Endothelial cell of umbilical vein (primary cell): ENCODE measurements around the gene SEPTIN10.

ENCODE experiments used
- EZH2 ChIP-seq: IDR thresholded peaks from 2 replicates; pipeline ENCODE4 v1.6.1; 2012; ENCODE audit warnings: borderline replicate concordance, low read depth, mild to moderate bottlenecking, moderate library complexity, low read length, inconsistent platforms; ENCODE audit not compliant: severe bottlenecking
- FOS ChIP-seq: IDR thresholded peaks from 2 replicates; pipeline ENCODE4 v1.6.1; 2011; ENCODE audit warnings: mild to moderate bottlenecking, low read length, moderate library complexity, borderline replicate concordance; ENCODE audit not compliant: insufficient read depth
- GATA2 ChIP-seq: IDR thresholded peaks from 2 replicates; pipeline ENCODE4 v1.7.0; 2011; ENCODE audit warnings: low read depth, mild to moderate bottlenecking, moderate library complexity, mixed read lengths, low read length; ENCODE audit not compliant: insufficient read length, insufficient read depth
- JUN ChIP-seq: IDR thresholded peaks from 2 replicates; pipeline ENCODE4 v1.6.1; 2011; ENCODE audit warnings: borderline replicate concordance, low read depth; ENCODE audit not compliant: insufficient read length, insufficient read depth
- MYC ChIP-seq: IDR thresholded peaks from one replicate; pipeline ENCODE4 v1.6.1; 2011; ENCODE audit warnings: mild to moderate bottlenecking, low read depth, low read length
- POLR2A ChIP-seq: IDR thresholded peaks from 2 replicates; pipeline ENCODE4 v1.6.1; 2012; ENCODE audit warnings: low read depth, mild to moderate bottlenecking, control low read depth, low read length
- POLR2AphosphoS5 ChIP-seq: IDR thresholded peaks from 2 replicates; pipeline ENCODE4 v1.6.1; 2012; ENCODE audit warnings: low read depth, mild to moderate bottlenecking, control low read depth, low read length, moderate library complexity; ENCODE audit not compliant: insufficient read depth
- TF ChIP-seq, protein P1 (sequence below), 2 donors: IDR thresholded peaks; 1 replicate in 1 of 2; 2 replicates in 1 of 2; pipeline ENCODE4 v1.5.1; 2011; ENCODE audit warnings: low read length in 2 of 2, mild to moderate bottlenecking in 2 of 2, moderate library complexity in 2 of 2, control low read depth in 1 of 2, inconsistent platforms in 1 of 2, low read depth in 1 of 2; ENCODE audit not compliant: insufficient read depth in 1 of 2; ENCODE audit errors: extremely low read depth in 1 of 2
- TF ChIP-seq, protein P2 (sequence below): IDR thresholded peaks from 2 replicates; pipeline ENCODE4 v1.6.1; 2011; ENCODE audit not compliant: insufficient read depth, insufficient read length

DNA sequence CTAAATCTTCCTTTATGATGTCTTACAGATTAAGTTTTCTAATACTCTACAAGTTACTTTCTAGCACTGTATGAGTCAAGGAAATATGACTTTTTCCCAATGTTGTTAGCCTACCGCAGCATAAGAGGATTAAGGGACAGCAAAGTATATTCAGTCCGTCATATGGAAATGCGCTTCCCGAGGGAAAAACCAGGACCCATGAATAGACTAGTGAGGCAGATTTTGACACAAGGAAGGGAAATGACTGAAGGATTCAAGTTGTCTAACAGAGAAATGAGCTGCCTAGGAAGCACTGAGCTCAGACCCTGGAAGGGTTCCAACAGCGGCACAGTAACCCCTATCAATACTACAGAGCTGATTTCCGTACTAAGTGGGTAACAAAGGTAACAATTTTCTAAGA is 12.0 kb downstream of the SEPTIN10 start:
- TF ChIP-seq, protein P1, sequence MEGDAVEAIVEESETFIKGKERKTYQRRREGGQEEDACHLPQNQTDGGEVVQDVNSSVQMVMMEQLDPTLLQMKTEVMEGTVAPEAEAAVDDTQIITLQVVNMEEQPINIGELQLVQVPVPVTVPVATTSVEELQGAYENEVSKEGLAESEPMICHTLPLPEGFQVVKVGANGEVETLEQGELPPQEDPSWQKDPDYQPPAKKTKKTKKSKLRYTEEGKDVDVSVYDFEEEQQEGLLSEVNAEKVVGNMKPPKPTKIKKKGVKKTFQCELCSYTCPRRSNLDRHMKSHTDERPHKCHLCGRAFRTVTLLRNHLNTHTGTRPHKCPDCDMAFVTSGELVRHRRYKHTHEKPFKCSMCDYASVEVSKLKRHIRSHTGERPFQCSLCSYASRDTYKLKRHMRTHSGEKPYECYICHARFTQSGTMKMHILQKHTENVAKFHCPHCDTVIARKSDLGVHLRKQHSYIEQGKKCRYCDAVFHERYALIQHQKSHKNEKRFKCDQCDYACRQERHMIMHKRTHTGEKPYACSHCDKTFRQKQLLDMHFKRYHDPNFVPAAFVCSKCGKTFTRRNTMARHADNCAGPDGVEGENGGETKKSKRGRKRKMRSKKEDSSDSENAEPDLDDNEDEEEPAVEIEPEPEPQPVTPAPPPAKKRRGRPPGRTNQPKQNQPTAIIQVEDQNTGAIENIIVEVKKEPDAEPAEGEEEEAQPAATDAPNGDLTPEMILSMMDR (IDR thresholded peaks at IDR 0.05; ENCODE audit: extremely low read depth in 1 of 2, insufficient read depth in 1 of 2, low read depth in 1 of 2, low read length in 2 of 2), result no peak
- TF ChIP-seq POLR2A, result no peak
- no peak for TF ChIP-seq GATA2
- TF ChIP-seq JUN, result no peak
- TF ChIP-seq MYC, result no peak
- no peak for TF ChIP-seq EZH2
- no peak for TF ChIP-seq FOS
- TF ChIP-seq POLR2AphosphoS5, result no peak
- TF ChIP-seq, protein P2, sequence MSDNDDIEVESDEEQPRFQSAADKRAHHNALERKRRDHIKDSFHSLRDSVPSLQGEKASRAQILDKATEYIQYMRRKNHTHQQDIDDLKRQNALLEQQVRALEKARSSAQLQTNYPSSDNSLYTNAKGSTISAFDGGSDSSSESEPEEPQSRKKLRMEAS, result no peak
